Ectodermal cell (in vitro differentiated cells): Measurements from ENCODE around the gene RNF169.
"Not testable (repeated sequence)": the region's sequence is repeated elsewhere in the genome, so short reads cannot be mapped to it uniquely, and the experiment has no call there.

ENCODE experiments used
- H3K27ac ChIP-seq: 2 replicates; pipeline ENCODE4 v1.7.0; 2013; ENCODE audit warnings: mild to moderate bottlenecking, low read depth, low read length; ENCODE audit not compliant: insufficient read depth, poor library complexity, severe bottlenecking
- H3K27me3 ChIP-seq: 2 replicates; pipeline ENCODE4 v1.7.0; 2013; ENCODE audit warnings: mild to moderate bottlenecking, low read length; ENCODE audit not compliant: insufficient read depth, control insufficient read depth, poor library complexity, severe bottlenecking
- H3K36me3 ChIP-seq: one replicate; pipeline ENCODE4 v1.7.0; 2013; ENCODE audit warnings: low read length; ENCODE audit not compliant: control insufficient read depth, insufficient read depth
- H3K4me1 ChIP-seq: one replicate; pipeline ENCODE4 v1.7.0; 2013; ENCODE audit warnings: low read length; ENCODE audit not compliant: control insufficient read depth, insufficient read depth
- H3K4me3 ChIP-seq: 2 replicates; pipeline ENCODE4 v1.7.0; 2013; ENCODE audit warnings: low read depth, low read length, control low read depth; ENCODE audit not compliant: insufficient read depth
- H3K9me3 ChIP-seq: 2 replicates; pipeline ENCODE4 v1.7.0; 2013; ENCODE audit warnings: mild to moderate bottlenecking, low read length, moderate library complexity; ENCODE audit not compliant: control insufficient read depth
- WGBS, 2 experiments: methylation state at CpG; one replicate each; pipeline ENCODE4 v1.1.7; 2013; ENCODE audit warnings: missing lambda C conversion rate in 2 of 2; 5-methylcytosine and 5-hydroxymethylcytosine counted together

Gene RNF169

DNA sequence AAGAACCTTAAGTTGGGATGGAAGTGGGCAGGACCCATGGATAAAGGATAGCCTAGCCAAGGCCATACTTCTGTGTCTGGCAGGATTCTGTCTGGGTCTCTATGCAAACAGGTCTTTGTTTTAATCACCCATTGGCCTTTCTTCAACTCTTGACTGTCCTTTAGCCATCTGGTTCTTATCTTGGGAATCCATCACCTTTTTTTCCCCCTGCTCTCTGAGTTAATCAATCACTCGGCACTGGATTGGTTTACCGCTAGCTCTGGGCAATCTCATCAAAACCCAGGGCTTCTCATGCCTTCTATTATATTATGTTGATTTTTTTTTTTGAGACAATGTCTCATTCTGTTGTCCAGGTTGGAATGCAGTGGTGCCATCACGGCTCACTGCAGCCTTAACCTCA is 1.8 kb upstream of the RNF169 start:
- no peaks in the 10 kb centered on the region for H3K27me3 ChIP-seq
- no peak overlapping the region for H3K4me3 ChIP-seq
- H3K4me1 ChIP-seq = peaks cover 14% of the 10 kb centered on the region
- no peaks in the 10 kb centered on the region for H3K36me3 ChIP-seq
- H3K27ac ChIP-seq = no peak overlapping the region
- no peaks in the 10 kb centered on the region for H3K9me3 ChIP-seq
- WGBS, 2 experiments = 98 to 99% methylated on average over 3 of the region's 3 CpGs

- Histone ChIP-seq H3K36me3 (no peaks in the 10 kb centered on the region), H3K4me1 (peaks cover 14% of the 10 kb centered on the region), H3K4me3 (peak overlapping the region; percentile 72), H3K27me3 (no peaks in the 10 kb centered on the region), H3K27ac (no peak overlapping the region), H3K9me3 (no peaks in the 10 kb centered on the region)
- 2% methylated on average over 63 of the region's 63 CpGs for WGBS, 2 experiments
Measured at GRCh38 chr11:74749127-74749964, 697 bp downstream of the RNF169 start.

GRCh38 chr11:74749965-74750296 is 1.3 kb downstream of the RNF169 start:
- Histone ChIP-seq H3K4me3 (peak overlapping the region; percentile 72), H3K27ac (no peak overlapping the region), H3K36me3 (no peaks in the 10 kb centered on the region), H3K27me3 (no peaks in the 10 kb centered on the region), H3K4me1 (peaks cover 14% of the 10 kb centered on the region), H3K9me3 (no peaks in the 10 kb centered on the region)
- WGBS, 2 experiments = 39 to 54% methylated on average over 2 of the region's 2 CpGs

DNA sequence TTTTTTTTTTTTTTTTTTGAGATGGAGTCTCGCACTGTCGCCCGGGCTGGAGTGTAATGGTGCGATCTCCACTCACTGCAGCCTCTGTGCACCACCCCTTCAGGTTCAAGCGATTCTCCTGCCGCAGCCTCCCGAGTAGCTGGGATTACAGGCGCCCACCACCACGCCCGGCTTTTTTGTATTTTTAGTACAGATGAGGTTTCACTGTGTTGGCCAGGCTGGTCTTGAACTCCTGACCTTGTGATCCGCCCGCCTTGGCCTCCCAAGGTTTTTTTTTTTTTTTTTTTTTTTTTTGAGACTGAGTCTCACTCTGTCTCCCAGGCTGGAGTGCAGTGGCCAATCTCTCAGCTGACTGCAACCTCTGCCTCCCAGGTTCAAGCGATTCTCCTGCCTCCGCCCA is 1.9 kb downstream of the RNF169 start:
- H3K27me3 ChIP-seq, H3K27ac ChIP-seq, H3K4me3 ChIP-seq, H3K9me3 ChIP-seq, H3K36me3 ChIP-seq: not testable (repeated sequence)
- WGBS, 2 experiments = 92% methylated on average over 14 of the region's 14 CpGs
- peaks cover 14% of the 10 kb centered on the region for H3K4me1 ChIP-seq

DNA sequence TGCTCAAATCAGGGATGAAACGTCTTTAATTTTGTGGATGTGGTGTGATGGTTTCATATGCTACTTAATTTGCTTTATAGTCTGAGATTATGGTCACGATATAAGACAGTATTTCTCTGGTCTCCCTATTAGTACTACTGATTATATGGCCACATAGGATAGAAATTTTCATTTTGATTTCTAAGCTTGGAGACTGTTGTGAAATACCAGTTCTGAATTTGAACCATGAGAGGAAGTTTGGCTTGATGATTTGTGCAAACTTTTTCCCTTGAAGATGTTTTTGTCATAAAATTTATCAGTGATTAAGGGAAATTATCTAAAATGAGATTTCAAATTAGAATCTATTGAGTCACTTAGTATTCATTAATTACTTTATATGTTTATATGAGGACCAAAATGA is 2.7 kb downstream of the RNF169 start:
- Histone ChIP-seq H3K27ac (no peak overlapping the region), H3K27me3 (no peaks in the 10 kb centered on the region), H3K9me3 (no peaks in the 10 kb centered on the region), H3K4me1 (peaks cover 14% of the 10 kb centered on the region), H3K36me3 (no peaks in the 10 kb centered on the region), H3K4me3 (no peak overlapping the region)
- 100% methylated on average over 2 of the region's 2 CpGs for WGBS, 2 experiments

- Histone ChIP-seq H3K27me3 (no peaks in the 10 kb centered on the region), H3K4me3 (no peak overlapping the region), H3K9me3 (no peaks in the 10 kb centered on the region), H3K36me3 (no peaks in the 10 kb centered on the region), H3K27ac (no peak overlapping the region), H3K4me1 (peaks cover 4% of the 10 kb centered on the region)
- WGBS, 2 experiments = 89 to 92% methylated on average over 15 of the region's 15 CpGs
Measured at GRCh38 chr11:74754507-74755252, 6.0 kb downstream of the RNF169 start.

GRCh38 chr11:74755395-74755995 is 6.8 kb downstream of the RNF169 start:
- Histone ChIP-seq H3K9me3 (no peaks in the 10 kb centered on the region), H3K36me3 (no peaks in the 10 kb centered on the region), H3K27me3 (no peaks in the 10 kb centered on the region), H3K4me3 (no peak overlapping the region), H3K4me1 (no peaks in the 10 kb centered on the region), H3K27ac (no peak overlapping the region)
- 11 to 25% methylated on average over 1 of the region's 1 CpG for WGBS, 2 experiments

DNA sequence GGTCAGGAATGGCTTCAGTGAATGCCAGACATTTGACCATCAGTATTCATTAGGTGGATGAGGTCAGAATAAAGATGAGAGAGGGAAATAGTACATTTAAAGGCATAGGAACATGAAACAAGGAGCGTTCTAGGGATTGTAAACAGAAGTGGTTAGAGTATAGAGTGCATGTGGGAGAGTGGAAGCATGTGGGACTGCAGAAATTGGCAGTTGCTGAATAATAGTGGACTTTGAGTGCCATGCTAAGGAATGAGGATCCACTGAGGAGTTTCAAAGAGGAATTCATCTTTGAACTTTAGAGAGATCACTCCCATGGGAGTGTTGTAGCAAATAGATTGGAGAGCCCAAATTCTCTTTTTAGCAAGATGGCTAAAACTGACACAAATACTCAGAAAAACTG is 7.9 kb downstream of the RNF169 start:
- Histone ChIP-seq H3K36me3 (no peaks in the 10 kb centered on the region), H3K4me1 (no peaks in the 10 kb centered on the region), H3K4me3 (no peak overlapping the region), H3K27ac (no peak overlapping the region), H3K27me3 (no peaks in the 10 kb centered on the region), H3K9me3 (no peaks in the 10 kb centered on the region)
- 94 to 98% methylated on average over 1 of the region's 1 CpG for WGBS, 2 experiments

GRCh38 chr11:74766905-74767304 is 18.3 kb downstream of the RNF169 start:
- Histone ChIP-seq H3K4me3 (no peak overlapping the region), H3K4me1 (no peaks in the 10 kb centered on the region), H3K36me3 (no peaks in the 10 kb centered on the region), H3K9me3 (no peaks in the 10 kb centered on the region), H3K27me3 (no peaks in the 10 kb centered on the region), H3K27ac (no peak overlapping the region)
- 100% methylated on average over 1 of the region's 1 CpG; no CpG with 5 or more reads in 1 of the 2 experiments for WGBS, 2 experiments

- H3K4me3 ChIP-seq, H3K27ac ChIP-seq, H3K27me3 ChIP-seq, H3K36me3 ChIP-seq, H3K4me1 ChIP-seq, H3K9me3 ChIP-seq: not testable (repeated sequence)
- 91 to 94% methylated on average over 9 of the region's 9 CpGs for WGBS, 2 experiments
Measured at GRCh38 chr11:74768172-74768651, 19.6 kb downstream of the RNF169 start.
